Left renal cortex interstitium (tissue), 4 donors: ENCODE measurements around the gene RABGAP1L. TPM values are rescaled to one million over a fixed set of nuclear protein-coding genes. Genes with fewer than 3 reads are reported as not detected.
"Not testable (repeated sequence)": the region's sequence is repeated elsewhere in the genome, so short reads cannot be mapped to it uniquely, and the experiment has no call there.

ENCODE experiments used
- DNase-seq, 4 donors: peaks; one replicate each; pipeline ENCODE4 v3.0.0-alpha.2; 2013; ENCODE audit warnings: low read depth in 4 of 4, low spot score in 2 of 4, missing footprints in 1 of 4
- polyA plus RNA-seq, 4 donors: library from polyadenylated mRNA; unstranded; fragments of 120-200 nt; gene quantifications; one replicate each; pipeline ENCODE4 v1.2.1, GENCODE V29; 2013; ENCODE audit not compliant: insufficient read length in 4 of 4

Gene RABGAP1L
- polyA plus RNA-seq, 4 donors = 21.9 to 32.2 (median 26.4) TPM

DNA sequence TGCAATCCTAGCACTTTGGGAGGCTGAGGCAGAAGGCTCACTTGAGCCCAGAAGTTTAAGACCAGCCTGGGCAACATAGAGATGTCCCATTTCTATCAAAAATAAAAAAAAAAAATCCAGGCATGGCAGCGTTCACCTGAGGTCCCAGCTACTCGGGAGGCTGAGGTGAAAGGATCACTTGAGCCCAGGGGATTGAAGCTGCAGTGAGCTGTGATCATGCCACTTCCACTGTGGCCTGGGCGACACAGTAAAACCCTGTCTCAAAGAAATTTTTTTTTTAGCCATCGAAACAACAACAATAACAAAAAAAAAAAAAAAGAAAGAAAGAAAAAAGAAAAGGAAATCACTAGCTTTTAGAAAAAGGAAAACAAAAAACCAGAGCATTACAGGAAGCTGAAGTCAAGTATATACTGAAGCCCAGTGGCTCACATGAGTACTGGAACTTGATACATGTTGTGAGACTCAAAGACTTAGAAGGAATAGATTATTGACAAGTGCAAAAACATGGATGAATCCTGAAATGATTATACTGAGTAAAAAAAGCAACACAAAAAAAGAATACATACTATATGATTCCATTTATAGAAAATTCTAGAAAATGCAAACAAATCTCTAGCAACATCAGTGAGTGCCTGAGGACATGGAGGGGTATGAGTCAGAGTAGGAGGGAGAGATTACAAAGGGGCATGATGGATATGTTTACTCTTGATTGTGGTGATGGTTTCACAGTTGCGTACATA is 6.1 kb upstream of the RABGAP1L start:
- no peak for DNase-seq

DNA sequence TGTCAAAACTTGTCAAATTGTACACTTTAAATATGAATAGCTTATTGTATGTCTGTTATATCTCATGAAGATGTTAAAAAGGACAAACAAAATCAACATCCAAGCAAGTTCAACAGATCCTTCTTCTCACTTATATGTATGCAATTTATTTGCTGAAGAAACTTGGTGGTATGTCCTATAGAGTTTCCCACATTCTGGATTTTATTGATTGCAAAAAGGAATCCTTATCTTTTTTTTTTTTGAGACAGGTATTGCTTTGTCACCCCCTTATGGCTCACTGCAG is 5.6 kb upstream of the RABGAP1L start:
- DNase-seq = no peak

GRCh38 chr1:174156437-174156836 is 2.9 kb upstream of the RABGAP1L start:
- no peak for DNase-seq

DNA sequence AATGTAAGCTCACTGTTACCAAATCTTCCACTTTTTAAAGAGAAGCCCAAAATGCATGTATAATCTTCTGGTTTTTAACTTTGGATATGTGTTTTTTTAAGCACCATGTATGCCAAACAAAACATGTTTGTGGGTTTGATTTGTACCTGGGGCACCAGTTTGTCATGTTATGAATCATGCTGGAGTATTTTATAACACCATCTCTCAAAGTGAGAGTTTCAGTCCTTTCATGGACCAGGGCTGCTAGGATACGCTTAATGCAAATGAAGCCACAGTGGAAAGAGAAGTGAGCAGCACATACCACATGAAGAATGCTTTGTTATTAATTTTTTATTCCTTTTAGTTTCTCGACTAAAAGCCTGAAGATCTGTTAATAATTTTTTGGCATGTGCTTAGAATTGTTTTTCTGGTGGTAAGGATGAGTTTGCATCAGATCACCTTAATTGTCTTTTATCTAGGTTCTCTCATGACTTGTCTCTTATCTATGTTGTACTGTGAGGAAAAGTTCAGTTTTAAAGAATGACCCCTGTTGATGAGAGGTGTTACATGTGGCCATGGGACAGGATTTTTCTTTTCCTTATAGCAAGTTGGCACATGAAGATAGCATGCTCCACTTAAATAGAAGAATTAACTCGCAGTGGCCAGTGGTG is 2.0 kb upstream of the RABGAP1L start:
- DNase-seq = no peak

DNA sequence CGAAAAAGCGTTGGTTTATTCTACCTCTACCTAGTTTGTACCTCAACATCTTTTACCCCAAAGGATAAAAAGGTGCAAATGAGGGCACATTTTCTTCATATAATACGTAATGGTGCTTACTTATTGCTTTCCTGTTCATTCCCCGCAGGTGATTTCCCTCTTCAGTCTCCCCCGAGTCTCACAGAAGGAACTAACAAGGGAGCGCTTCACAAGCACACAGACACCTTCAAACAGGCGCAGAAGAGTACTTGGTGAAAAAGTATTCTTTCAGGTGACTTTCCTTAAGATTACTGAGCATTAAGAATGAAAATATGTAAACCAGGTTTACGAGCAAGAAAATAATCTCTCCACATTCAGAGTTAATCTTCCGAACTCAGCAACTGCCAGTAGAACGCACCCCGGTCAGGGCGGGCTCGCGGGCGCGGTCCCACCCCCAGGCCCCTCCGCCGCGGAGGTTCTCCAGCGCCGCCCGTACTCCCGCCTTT is 511 bp upstream of the RABGAP1L start:
- DNase-seq = peak in 1 of 4 donors; percentile 72

DNA sequence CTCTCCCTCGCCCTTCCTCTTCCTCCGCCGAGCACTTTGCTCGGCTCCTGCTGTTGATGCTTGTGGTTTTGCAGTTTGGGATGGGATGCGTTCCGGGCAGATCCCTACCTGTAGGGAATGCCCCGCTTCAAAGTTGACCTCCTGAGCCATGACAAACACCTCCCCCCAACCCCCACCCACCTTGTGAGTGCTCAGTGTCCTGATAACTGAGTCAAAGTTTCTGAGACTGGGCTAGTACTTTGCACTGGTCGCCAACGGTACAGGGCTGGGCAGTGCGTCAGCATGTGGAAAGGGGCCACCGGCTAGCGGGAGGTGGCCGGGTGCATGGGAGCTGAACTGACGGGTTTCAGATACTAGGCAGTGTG is 771 bp downstream of the RABGAP1L start:
- peak in 3 of 4 donors; percentile 7 to 19 (median 10) for DNase-seq

DNA sequence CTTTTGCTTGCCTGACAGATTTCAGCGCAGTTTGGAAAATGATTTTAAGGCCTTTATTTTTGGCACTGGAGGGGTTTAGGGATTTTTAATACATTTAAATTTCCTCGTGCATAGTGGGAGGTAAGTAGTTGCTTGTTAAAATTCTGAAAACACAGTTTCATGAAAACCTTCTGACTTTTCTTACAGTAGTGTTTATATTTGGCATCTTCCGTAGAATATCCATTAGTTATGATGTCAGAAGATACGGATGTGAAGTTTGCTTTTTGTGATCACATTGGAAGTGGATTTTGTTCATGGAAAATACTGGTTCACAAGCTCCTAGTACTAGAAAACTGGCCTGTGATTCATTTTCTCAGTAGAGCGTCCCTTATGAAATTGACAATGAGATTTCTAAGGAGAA is 1.3 kb downstream of the RABGAP1L start:
- no peak for DNase-seq

DNA sequence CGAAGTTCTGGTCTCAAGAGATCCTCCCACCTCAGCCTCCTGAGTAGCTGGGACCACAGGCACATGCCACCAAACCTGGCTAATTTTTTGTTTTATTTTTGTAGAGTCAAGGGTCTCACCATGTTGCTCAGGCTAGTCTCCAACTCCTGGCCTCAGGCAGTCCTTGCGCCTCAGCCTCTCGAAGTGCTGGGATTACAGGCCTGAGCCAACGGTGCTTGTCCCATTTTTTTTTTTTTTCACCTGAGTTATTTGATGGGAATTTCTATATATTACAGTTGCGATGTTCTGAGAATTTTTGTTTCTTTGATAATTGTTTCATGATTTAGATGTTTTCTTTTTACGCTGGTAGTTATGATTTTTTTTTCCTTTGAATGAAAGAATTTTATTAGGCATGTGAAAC is 2.5 kb downstream of the RABGAP1L start:
- DNase-seq = no peak

DNA sequence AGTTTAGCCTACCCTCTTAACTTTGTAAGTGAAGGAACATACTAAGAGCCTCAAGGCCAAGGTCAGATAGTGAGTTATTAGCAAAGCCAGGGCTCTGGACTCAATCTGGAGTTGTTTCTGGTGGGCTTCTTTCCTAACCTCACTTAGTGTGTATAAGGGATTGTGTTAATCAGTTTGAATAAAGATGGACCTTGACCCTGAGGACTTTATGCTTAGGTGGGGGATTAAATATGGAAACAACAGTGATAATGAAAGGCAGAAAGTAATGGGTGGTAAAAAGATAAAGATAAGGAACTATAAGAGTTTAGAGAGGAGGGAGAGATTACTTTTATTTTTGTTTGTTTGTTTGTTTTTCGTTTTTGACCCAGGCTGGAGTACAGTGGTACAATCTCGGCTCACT is 5.5 kb downstream of the RABGAP1L start:
- no peak for DNase-seq

DNA sequence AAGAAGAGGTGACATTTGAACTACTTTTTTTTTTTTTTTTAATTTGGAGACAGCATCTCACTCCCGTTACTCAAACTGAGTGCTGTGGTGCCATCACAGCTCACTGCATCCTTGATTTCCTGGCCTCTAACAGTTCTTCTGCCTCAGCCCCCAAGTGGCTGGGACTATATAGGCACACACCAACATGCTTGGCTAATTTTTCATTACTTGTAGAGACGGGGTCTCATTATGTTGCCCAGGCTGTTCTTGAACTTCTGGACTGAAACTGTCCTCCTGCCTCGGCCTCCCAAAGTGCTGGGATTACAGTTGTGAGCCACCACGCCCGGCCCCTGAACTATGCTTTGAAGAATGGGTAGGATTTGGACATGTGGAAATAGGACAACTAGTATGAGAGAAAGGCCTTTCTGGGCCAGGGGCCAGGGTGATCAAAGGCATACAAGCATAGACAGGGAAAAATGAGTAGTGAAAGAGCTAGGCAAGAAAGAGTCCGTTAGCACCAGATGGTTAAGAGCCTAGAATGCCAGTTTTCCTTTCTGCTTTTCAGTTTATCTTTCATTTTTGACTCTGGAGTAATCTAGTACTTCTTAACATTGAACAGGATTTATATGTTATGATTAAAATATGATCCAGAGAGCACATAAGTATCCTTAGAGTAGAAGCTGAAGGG is 6.3 kb downstream of the RABGAP1L start:
- DNase-seq = no peak

- no peak for DNase-seq
Measured at GRCh38 chr1:174166530-174167264, 7.4 kb downstream of the RABGAP1L start.

- no peak for DNase-seq
Measured at GRCh38 chr1:174167265-174167803, 8.0 kb downstream of the RABGAP1L start.

GRCh38 chr1:174169342-174169741 is 10.0 kb downstream of the RABGAP1L start:
- no peak for DNase-seq

GRCh38 chr1:174171073-174171472 is 11.8 kb downstream of the RABGAP1L start:
- no peak for DNase-seq

DNA sequence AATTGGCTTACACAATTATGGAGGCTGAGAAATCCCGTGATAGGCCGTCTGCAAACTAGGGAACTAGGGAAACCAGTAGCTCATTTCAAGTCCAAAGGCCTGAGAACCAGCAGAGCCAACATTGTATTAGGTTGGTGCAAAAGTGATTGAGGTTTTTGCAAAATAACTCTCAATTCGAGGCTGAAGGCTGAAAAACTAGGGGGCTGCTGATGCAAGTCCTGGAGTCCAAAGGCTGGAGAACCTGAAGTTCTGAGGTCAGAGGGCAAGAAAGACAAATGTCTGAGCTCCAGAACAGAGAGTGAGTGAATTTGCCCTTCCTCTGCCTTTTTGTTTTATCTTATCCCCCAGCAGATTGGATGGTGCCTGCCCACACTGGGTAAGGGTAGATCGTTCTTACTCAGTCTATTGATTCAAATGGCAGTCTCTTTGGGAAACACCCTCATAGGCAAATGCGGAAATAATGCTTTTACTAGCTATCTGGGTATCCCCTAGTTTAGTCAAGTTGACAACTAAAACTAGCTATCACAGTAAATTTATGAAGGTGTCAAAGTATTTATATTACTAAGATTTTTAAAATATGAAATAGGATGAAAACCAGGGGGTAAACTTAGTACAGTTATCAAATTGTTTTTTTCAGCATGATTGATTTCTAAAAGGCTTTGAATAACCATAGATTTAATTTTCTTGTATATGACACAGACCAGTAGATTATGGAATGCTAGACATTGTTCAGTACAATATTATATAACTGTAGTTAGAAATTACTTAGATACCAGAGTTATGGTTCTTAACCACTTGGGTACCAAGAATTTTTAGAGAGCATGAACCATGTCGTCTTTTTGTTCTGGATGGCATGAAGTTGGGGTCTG is 15.4 kb downstream of the RABGAP1L start:
- no peak for DNase-seq

GRCh38 chr1:174178459-174178858 is 19.1 kb downstream of the RABGAP1L start:
- DNase-seq = not testable (repeated sequence)

DNA sequence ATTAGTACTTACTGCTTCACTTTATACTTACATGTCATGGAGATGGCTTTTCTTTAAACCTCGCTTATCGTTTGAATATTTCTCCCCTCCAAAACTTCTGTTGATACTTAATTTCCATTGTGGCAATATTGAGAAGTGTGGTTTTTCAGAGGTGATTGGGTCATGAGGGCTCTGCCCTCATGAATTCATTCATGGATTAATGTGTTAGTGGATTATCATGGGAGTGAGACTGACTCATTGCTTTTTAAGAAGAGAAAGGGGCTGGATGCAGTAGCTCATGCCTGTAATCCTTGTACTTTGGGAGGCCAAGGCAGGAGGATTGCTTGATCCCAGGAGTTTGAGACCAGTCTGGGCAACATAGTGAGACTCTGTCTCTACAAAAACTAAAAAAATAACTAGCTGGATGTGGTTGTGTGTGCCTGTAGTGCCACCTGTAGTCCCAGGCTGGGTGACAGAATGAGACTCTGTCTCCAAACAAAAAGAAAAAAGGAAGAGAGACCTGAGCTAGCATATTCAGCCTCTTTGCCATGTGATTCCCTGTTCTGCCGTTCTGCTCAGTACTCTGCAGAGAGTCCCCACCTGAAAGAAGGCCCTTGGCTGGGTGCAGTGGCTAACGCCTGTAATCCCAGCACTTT is 30.2 kb downstream of the RABGAP1L start:
- DNase-seq = no peak

DNA sequence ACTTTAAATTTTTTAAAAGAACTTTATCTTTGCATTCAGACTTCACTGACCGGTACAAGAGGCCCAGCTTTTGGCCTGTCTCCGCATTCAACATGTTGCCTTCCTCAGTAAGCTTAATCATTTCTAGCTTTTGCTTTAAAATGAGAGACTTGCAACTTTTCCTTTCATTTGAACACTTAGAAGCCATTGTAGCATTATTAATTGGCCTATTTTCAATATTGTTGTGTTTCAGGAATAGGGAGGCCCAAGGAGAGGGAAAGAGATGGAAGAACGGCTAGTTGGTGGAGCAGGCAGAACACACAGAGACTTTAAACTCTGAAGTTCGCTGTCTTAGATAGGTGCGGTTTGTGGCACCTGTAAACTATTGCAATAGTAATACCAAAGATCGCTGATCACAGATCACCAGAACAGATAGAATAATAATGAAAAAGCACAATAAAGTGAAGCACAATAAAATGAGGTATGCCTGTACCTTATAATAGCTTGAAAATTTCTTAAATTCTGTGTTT is 31.4 kb downstream of the RABGAP1L start:
- no peak for DNase-seq

GRCh38 chr1:174191349-174191862 is 32.1 kb downstream of the RABGAP1L start:
- DNase-seq = no peak
